Renal cortical epithelial cell (primary cell): Measurements from ENCODE around the gene SLC25A4. TPM values are rescaled to one million over a fixed set of nuclear protein-coding genes. Genes with fewer than 3 reads are reported as not detected.
A peak's percentile ranks its signal among the peaks of the same experiment; 100 is the strongest.

ENCODE experiments used
- DNase-seq: peaks from one replicate; pipeline ENCODE4 v3.0.0-alpha.2; 2011; ENCODE audit warnings: low read depth
- total RNA-seq: library from RNA; depleted of rRNA; stranded (reverse); fragments of >200 nt; gene quantifications from 2 replicates; pipeline ENCODE4 v1.2.3, GENCODE V29; 2014

Gene SLC25A4
- total RNA-seq, 1 donor from 2014 or later, result 30.9 TPM

- peak; percentile 23 for DNase-seq
Observed at GRCh38 chr4:185119927-185120630, 23.0 kb upstream of the SLC25A4 start.

- DNase-seq, result no peak
Observed at GRCh38 chr4:185120631-185120946, 22.5 kb upstream of the SLC25A4 start.

- DNase-seq, result no peak
Observed at GRCh38 chr4:185122681-185123345, 20.3 kb upstream of the SLC25A4 start.

- no peak for DNase-seq
Observed at GRCh38 chr4:185124006-185124405, 19.1 kb upstream of the SLC25A4 start.

- DNase-seq, result no peak
Observed at GRCh38 chr4:185127021-185127925, 15.8 kb upstream of the SLC25A4 start.

GRCh38 chr4:185128272-185129119 is 14.6 kb upstream of the SLC25A4 start:
- DNase-seq, result peak; percentile 16

GRCh38 chr4:185134307-185134869 is 8.7 kb upstream of the SLC25A4 start:
- peak; percentile 56 for DNase-seq

GRCh38 chr4:185137233-185137925 is 5.7 kb upstream of the SLC25A4 start:
- no peak for DNase-seq

- no peak for DNase-seq
Observed at GRCh38 chr4:185138161-185138560, 4.9 kb upstream of the SLC25A4 start.

GRCh38 chr4:185139736-185140135 is 3.3 kb upstream of the SLC25A4 start:
- DNase-seq, result no peak

GRCh38 chr4:185141777-185142176 is 1.3 kb upstream of the SLC25A4 start:
- DNase-seq, result no peak

- DNase-seq, result peak; percentile 11
Observed at GRCh38 chr4:185142564-185142911, 528 bp upstream of the SLC25A4 start.

- peak; percentile 16 for DNase-seq
Observed at GRCh38 chr4:185143601-185143969, 519 bp downstream of the SLC25A4 start.

GRCh38 chr4:185144601-185145240 is 1.7 kb downstream of the SLC25A4 start:
- no peak for DNase-seq

GRCh38 chr4:185145572-185145971 is 2.5 kb downstream of the SLC25A4 start:
- DNase-seq, result no peak

- DNase-seq, result no peak
Observed at GRCh38 chr4:185149392-185149791, 6.3 kb downstream of the SLC25A4 start.

GRCh38 chr4:185151296-185151695 is 8.2 kb downstream of the SLC25A4 start:
- DNase-seq, result no peak

- peak; percentile 86 for DNase-seq
Observed at GRCh38 chr4:185165605-185166063, 22.6 kb downstream of the SLC25A4 start.

- peak; percentile 19 for DNase-seq
Observed at GRCh38 chr4:185167234-185167633, 24.2 kb downstream of the SLC25A4 start.

- DNase-seq, result no peak
Observed at GRCh38 chr4:185171373-185172071, 28.5 kb downstream of the SLC25A4 start.
